ENCODE results near the gene SH3D21.

SH3D21 gene

DNA sequence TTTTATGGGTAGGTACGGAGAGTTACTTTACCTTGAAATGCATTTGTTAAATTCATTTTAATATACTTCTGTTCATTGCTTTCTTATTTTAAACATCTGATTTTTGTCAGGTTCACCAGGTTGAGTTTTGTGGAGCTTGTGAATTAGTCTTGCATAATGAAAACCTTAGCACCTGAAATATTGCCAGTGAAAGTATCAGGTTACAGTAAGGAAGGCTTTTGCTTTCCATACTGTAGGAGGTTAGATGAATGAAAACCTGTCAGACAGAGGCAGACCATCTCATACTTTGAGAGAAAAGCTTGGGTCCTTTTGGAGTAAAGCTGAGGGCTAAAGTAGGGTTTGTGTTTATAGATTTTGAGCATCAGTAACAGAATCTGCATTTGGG, 47.2 kb upstream of the SH3D21 start (continued):
- peak; percentile 8; the same call in 1 of the 2 replicates for TF ChIP-seq ZNF600 (tag by site-specific recombination; IDR thresholded peaks at IDR 0.05)
- TF ChIP-seq ZNF514 (tag by site-specific recombination; IDR thresholded peaks at IDR 0.05): no peak
- TF ChIP-seq ZNF146 (tag by site-specific recombination; IDR thresholded peaks at IDR 0.05): no peak
- TF ChIP-seq, protein P1, sequence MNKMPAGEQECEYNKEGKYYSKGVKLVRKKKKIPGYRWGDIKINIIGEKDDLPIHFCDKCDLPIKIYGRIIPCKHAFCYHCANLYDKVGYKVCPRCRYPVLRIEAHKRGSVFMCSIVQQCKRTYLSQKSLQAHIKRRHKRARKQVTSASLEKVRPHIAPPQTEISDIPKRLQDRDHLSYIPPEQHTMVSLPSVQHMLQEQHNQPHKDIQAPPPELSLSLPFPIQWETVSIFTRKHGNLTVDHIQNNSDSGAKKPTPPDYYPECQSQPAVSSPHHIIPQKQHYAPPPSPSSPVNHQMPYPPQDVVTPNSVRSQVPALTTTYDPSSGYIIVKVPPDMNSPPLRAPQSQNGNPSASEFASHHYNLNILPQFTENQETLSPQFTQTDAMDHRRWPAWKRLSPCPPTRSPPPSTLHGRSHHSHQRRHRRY (tag by site-specific recombination; IDR thresholded peaks at IDR 0.05): no peak
- TF ChIP-seq YY2 (tag by site-specific recombination; IDR thresholded peaks at IDR 0.05): no peak
- no peak for TF ChIP-seq BCL11B (tag by site-specific recombination; IDR thresholded peaks at IDR 0.05; ENCODE audit: low read depth)
- 0 out of 2 replicates have a peak, but pooled peaks have one; percentile 1 for TF ChIP-seq FEZF1 (tag by site-specific recombination; IDR thresholded peaks at IDR 0.05)
- TF ChIP-seq ZNF501 (tag by site-specific recombination; IDR thresholded peaks at IDR 0.05): no peak

DNA sequence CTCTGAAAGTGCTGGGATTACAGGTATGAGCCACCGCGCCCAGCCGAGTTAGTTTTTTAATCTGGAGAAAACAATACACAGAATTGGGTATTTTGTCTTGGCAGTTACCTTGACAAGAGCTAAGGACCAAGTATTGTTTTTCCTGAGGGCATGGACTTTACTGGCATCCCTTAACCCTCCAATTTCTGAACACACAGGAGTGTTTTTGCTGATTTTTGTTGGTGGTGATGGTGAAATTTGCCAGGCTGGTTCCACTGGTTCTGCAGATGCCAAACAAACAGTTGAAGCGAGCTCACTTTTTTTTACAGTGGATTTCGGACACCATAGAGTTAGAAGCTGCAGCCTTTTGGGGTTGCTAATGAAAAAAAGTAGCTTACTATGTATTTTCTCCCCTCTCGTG, 37.2 kb upstream of the SH3D21 start:
- no peak overlapping the region for H3K27ac ChIP-seq (ENCODE audit: extremely low read depth, low read depth, low read length)
- peaks cover 6% of the 10 kb centered on the region for H3K4me1 ChIP-seq (ENCODE audit: control insufficient read depth, insufficient read depth, low read length)
- no peak for TF ChIP-seq ZNF311 (tag by site-specific recombination; IDR thresholded peaks at IDR 0.05; ENCODE audit: borderline replicate concordance)
- no peak for TF ChIP-seq ZNF558 (tag by site-specific recombination; IDR thresholded peaks at IDR 0.05)
- no peak for TF ChIP-seq ZNF560 (tag by site-specific recombination; IDR thresholded peaks at IDR 0.05; ENCODE audit: borderline replicate concordance)
- no peak for TF ChIP-seq ZNF776 (tag by site-specific recombination; IDR thresholded peaks at IDR 0.05; ENCODE audit: borderline replicate concordance)
- no peak for TF ChIP-seq ZNF843 (tag by site-specific recombination; IDR thresholded peaks at IDR 0.05)
- no peak for TF ChIP-seq ZNF514 (tag by site-specific recombination; IDR thresholded peaks at IDR 0.05)
- TF ChIP-seq ZNF248 (tag by site-specific recombination; IDR thresholded peaks at IDR 0.05): no peak
- no peak for TF ChIP-seq TRIM28 (IDR thresholded peaks at IDR 0.05; ENCODE audit: borderline replicate concordance, low read length)
- no peak for TF ChIP-seq ZNF610 (tag by site-specific recombination; IDR thresholded peaks at IDR 0.05; ENCODE audit: borderline replicate concordance)
- TF ChIP-seq ZNF600 (tag by site-specific recombination; IDR thresholded peaks at IDR 0.05): no peak
- TF ChIP-seq ZNF211 (tag by site-specific recombination; IDR thresholded peaks at IDR 0.05; ENCODE audit: low read depth): no peak
- TF ChIP-seq ZFHX2 (tag by site-specific recombination; conservative IDR thresholded peaks at IDR 0.05): no peak
- TF ChIP-seq, protein P2, sequence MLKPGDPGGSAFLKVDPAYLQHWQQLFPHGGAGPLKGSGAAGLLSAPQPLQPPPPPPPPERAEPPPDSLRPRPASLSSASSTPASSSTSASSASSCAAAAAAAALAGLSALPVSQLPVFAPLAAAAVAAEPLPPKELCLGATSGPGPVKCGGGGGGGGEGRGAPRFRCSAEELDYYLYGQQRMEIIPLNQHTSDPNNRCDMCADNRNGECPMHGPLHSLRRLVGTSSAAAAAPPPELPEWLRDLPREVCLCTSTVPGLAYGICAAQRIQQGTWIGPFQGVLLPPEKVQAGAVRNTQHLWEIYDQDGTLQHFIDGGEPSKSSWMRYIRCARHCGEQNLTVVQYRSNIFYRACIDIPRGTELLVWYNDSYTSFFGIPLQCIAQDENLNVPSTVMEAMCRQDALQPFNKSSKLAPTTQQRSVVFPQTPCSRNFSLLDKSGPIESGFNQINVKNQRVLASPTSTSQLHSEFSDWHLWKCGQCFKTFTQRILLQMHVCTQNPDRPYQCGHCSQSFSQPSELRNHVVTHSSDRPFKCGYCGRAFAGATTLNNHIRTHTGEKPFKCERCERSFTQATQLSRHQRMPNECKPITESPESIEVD (tag by site-specific recombination; IDR thresholded peaks at IDR 0.05): no peak
- TF ChIP-seq ZBTB21 (tag by site-specific recombination; IDR thresholded peaks at IDR 0.05): no peak
- no peak for TF ChIP-seq ZNF501 (tag by site-specific recombination; IDR thresholded peaks at IDR 0.05)
- TF ChIP-seq FEZF1 (tag by site-specific recombination; IDR thresholded peaks at IDR 0.05): no peak
- TF ChIP-seq ZFP69B (tag by site-specific recombination; IDR thresholded peaks at IDR 0.05): no peak
- TF ChIP-seq, protein P3, sequence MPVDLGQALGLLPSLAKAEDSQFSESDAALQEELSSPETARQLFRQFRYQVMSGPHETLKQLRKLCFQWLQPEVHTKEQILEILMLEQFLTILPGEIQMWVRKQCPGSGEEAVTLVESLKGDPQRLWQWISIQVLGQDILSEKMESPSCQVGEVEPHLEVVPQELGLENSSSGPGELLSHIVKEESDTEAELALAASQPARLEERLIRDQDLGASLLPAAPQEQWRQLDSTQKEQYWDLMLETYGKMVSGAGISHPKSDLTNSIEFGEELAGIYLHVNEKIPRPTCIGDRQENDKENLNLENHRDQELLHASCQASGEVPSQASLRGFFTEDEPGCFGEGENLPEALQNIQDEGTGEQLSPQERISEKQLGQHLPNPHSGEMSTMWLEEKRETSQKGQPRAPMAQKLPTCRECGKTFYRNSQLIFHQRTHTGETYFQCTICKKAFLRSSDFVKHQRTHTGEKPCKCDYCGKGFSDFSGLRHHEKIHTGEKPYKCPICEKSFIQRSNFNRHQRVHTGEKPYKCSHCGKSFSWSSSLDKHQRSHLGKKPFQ (tag by site-specific recombination; IDR thresholded peaks at IDR 0.05): no peak
- no peak for TF ChIP-seq ZNF140 (tag by site-specific recombination; IDR thresholded peaks at IDR 0.05)
- ChIA-PET POLR2A (no interaction called here), CTCF (interaction anchor here (1.8 to 2.0 kb wide), 2 partner anchors 10 to 16 kb away, joined by 4 to 9 read pairs; no protein-coding TSS in a partner anchor)
- H3K4me3 ChIP-seq (ENCODE audit: low read depth, low read length): no peak overlapping the region
- H3K9me3 ChIP-seq (ENCODE audit: control insufficient read depth, insufficient read depth, low read depth, low read length): no peaks in the 10 kb centered on the region
- peaks cover 19 to 74% of the 10 kb centered on the region in 2 experiments; a peak in 2 of 3 replicates for H3K36me3 ChIP-seq (ENCODE audit: control insufficient read depth in 2 of 2, insufficient read depth in 1 of 2, low read length in 2 of 2)

Measured in HEK293 (cell line).